IMR-90 (cell line): ENCODE measurements around the gene GDPD5.

Source experiments
- BHLHE40 ChIP-seq: fragments of 150-350 bp; IDR thresholded peaks from 2 replicates; pipeline ENCODE4 v1.6.1; 2016; ENCODE audit warnings: mild to moderate bottlenecking, low read depth, low read length
- CEBPB ChIP-seq: IDR thresholded peaks from 2 replicates; pipeline ENCODE4 v1.6.1; 2012; ENCODE audit warnings: low read depth, low read length, improper control_type of control experiment
- CTCF ChIP-seq: conservative IDR thresholded peaks from 2 replicates; pipeline ENCODE4 v1.5.1; 2012; ENCODE audit warnings: mild to moderate bottlenecking, low read depth, low read length, improper control_type of control experiment
- ELK1 ChIP-seq: fragments of 150-350 bp; IDR thresholded peaks from 2 replicates; pipeline ENCODE4 v1.6.1; 2016; ENCODE audit warnings: low read depth, mild to moderate bottlenecking, low read length, moderate library complexity, borderline replicate concordance
- MXI1 ChIP-seq: IDR thresholded peaks from 2 replicates; pipeline ENCODE4 v1.6.1; 2012; ENCODE audit warnings: low read depth, mild to moderate bottlenecking, low read length, moderate library complexity, borderline replicate concordance
- POLR2A ChIP-seq: IDR thresholded peaks from 2 replicates; pipeline ENCODE4 v1.6.1; 2012; ENCODE audit warnings: mild to moderate bottlenecking, low read depth, low read length
- RAD21 ChIP-seq: IDR thresholded peaks from 2 replicates; pipeline ENCODE4 v1.6.1; 2012; ENCODE audit warnings: low read length, improper control_type of control experiment
- RCOR1 ChIP-seq: IDR thresholded peaks from 2 replicates; pipeline ENCODE4 v1.6.1; 2012; ENCODE audit warnings: mild to moderate bottlenecking, low read length, improper control_type of control experiment; ENCODE audit not compliant: insufficient replicate concordance
- RFX5 ChIP-seq: IDR thresholded peaks from 2 replicates; pipeline ENCODE4 v1.8.0; 2012; ENCODE audit warnings: low read depth, mild to moderate bottlenecking, low read length, moderate library complexity

GRCh38 chr11:75568616-75569219 lies 43.0 kb upstream of the GDPD5 start:
- TF ChIP-seq CTCF (no peak), RCOR1 (no peak), POLR2A (no peak), RFX5 (no peak), MXI1 (no peak), BHLHE40 (no peak), RAD21 (no peak), ELK1 (no peak), CEBPB (no peak)
